Measurements from ENCODE around the gene MINAR1.

The MINAR1 gene

DNA sequence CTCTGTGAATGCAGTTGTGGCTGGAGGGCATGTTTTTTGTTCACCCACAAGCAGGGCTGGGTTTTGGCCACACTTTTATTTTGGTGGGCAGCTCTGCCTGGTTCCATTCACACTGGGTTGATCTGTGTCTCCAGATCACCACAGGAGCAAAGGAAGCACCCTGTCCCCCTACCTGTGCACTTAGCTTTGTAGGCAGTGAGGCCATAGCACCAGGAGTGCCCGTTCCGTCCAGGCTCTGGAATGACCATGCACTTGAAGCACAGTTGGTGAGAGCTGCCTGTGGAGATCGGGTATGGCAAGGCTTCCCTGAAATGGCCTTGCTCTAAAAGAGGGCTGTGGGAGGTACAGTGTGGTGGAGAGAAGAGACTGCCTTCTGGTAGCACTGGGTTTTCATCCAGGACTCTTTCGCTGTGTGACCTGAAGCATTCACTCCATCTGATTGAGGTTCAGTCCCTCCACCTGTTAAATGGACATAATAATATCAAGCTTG is 31.7 kb downstream of the MINAR1 start:
- no peak for DNase-seq (ENCODE audit: low spot score)

DNA sequence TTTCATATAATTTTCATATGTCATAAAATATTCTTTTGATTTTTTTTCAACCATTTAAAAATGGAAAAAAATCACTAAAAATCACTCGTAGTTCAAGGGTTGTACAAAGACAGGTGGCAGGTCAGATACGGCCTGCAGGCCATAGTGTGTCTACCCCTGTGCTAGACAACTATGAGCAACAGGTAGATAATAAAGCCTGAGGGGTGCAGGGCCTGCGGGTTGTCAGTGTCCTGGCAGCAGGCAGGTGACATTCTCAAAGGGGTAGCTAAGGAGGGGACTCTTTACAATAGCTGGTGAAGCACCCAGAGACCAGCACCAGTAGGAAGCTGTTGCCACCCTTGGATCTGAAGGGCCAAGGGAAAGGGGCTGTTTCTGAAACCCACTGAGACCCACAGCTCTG is 34.4 kb downstream of the MINAR1 start:
- no peak for DNase-seq (ENCODE audit: low spot score)

DNA sequence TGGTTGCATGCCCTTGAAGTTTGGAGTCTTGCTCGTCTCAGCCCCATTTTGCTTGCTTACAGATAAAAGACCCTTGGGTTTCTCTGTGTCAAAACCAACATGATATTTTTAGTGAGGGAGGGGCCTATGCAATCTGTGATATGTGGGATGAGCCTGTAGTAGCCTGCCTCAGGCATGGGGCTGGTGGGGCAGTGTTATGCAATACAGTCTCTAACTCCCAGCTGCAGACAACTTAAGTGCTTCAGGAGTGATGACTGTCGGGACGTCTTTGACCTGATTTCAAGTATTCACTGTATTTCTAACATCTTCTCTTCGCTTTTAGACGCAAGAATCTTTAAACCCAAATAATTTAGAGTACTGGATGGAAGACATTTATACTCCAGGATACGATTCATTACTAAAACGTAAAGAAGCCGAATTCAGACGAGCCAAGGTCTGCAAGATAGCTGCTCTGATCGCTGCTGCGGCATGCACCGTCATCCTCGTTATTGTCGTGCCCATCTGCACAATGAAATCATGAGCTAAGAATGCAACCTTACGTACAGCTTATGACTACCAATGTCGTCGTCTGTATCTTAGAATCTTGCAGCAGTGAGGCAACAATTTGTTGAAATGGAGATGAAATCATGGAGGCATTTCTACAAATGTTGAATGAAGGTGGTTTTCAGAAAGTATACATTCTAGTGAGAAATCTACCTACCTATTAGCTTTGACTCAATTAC is 35.9 kb downstream of the MINAR1 start:
- no peak for DNase-seq (ENCODE audit: low spot score)

DNA sequence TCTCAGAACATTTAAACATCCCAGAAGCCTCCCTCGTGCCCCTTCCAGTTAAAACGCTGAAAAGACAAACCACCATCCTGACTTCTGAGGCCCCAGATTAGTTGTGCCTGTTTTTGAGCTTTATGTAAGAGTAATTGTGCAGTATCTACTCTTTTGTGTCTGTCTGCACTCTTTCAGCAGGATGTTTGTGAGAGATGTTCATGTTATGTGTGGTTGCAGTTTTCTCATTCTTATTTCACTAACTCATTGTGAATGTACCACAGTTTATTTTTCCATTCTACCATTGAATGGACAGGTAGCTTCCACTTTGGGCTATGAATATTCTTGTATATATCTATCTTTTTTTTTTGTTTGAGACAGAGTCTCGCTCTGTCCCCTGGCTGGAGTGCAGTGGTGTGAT is 40.3 kb downstream of the MINAR1 start:
- DNase-seq (ENCODE audit: low spot score): no peak

DNA sequence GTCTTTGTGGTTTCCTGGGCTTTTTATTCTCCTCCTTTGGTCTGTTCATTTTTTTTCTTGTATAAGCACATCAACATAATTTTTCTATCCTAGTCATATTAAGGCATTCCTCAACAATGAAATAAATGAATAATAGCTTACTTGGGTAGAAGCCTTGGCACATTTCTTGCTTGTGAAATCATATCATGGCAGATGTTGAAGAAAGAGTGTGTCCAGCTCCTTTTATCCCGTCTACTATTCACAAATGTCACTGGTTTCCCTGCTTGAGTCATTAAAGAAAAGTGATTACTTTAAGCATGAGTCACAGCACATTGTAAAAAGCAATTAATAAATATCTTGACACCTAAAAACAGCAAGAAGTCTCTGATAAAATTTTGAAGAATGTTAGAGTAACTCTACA is 42.1 kb downstream of the MINAR1 start:
- no peak for DNase-seq (ENCODE audit: low spot score)

DNA sequence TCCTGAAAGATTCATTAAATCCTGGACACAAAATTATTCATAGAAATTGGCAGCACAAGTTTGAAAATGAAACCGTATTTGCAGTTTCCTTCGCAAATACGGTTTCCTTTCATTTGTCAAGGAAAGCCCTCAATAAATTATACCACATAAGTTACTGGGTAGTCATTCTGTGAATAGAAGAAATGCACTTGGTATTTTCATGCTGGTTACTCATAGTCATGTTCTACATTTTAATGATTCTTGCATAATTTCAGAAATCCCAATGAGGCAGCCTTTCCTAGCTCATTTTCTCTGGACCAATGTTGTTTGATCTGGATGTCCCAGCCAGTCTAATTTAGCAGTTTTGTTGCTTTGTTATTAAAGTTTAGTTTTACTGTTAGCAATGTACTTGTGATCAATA is 43.2 kb downstream of the MINAR1 start:
- no peak for DNase-seq (ENCODE audit: low spot score)

DNA sequence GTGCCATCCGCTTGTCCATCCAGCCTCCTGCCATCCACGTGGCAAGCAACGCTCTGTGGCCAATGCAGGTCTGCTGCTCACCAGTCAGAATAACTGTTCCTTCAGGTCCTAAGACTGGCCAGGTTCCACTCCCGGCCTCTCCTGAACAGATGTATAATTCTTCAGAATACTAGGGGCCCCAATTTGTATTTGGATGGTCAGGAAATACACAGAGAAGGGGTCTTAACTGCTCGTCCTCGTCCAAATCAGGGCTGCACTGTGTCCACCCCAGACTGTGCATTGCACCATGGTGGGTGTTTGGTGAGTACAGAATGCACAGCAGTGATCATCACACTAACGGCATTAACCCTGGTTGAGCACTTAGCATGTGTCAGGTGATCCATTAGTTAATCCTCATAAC is 46.0 kb downstream of the MINAR1 start:
- DNase-seq (ENCODE audit: low spot score): no peak

DNA sequence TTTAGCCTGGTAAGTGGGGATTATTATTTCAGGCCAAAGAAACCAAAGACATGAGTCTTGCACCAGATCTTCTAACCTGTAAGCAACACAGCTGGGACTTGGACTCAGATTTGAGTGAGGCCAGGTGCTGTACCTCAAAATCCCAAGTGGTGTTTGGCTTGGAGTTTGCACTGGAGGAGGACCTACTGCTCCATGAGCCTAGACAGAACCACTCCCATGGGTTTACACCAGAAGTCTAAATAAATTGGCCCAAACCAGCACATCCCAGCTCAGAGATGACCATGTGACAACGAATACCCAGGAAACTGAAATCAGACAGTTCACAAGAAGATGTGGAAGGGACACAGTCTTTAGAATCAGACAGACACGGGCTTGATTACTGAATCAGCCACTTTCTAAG is 47.5 kb downstream of the MINAR1 start:
- no peak for DNase-seq (ENCODE audit: low spot score)

DNA sequence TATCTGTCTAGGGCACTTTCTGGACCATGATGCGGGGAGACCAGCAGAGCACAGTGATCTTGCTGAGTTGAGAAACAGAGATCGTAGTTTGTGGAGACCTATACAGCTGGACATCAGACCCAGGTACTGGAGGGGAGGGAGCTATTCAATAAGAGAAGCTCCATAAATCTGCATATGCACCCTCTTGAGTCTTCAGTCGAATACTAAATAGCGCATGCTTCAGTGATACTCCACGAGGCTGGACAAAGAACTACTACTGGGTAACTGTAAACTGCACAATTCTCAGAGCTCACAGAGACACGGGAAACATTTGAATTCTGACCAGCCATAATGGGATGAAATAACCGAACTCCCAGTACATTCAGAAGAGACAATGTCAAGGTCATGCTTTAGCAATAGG is 49.7 kb downstream of the MINAR1 start:
- no peak for DNase-seq (ENCODE audit: low spot score)

All from germinal center (tissue), 1 donor.